ENCODE data around the gene PRSS38.

PRSS38 gene

GRCh38 chr1:227893300-227893948 lies 77.9 kb downstream of the PRSS38 start:
- H3K4me3 ChIP-seq (ENCODE audit: low read depth, low read length), result no peak overlapping the region
- no peak for DNase-seq (ENCODE audit: low read depth)
- TF ChIP-seq CTCF (IDR thresholded peaks at IDR 0.05; ENCODE audit: insufficient read depth, low read depth, low read length, missing control alignments), result no peak

- no peak overlapping the region for H3K4me3 ChIP-seq (ENCODE audit: low read depth, low read length)
- no peak for DNase-seq (ENCODE audit: low read depth)
- TF ChIP-seq CTCF (IDR thresholded peaks at IDR 0.05; ENCODE audit: insufficient read depth, low read depth, low read length, missing control alignments), result no peak
Measured at GRCh38 chr1:227893949-227894721, 78.7 kb downstream of the PRSS38 start.

- H3K4me3 ChIP-seq (ENCODE audit: low read depth, low read length), result no peak overlapping the region
- no peak for TF ChIP-seq CTCF (IDR thresholded peaks at IDR 0.05; ENCODE audit: insufficient read depth, low read depth, low read length, missing control alignments)
- DNase-seq (ENCODE audit: low read depth), result no peak
Measured at GRCh38 chr1:227894831-227895451, 79.5 kb downstream of the PRSS38 start.
